IgD-negative memory B cell (primary cell): ENCODE results near the gene TARBP1. TPM values are rescaled to one million over a fixed set of nuclear protein-coding genes. Genes with fewer than 3 reads are reported as not detected.
"Not testable (repeated sequence)": the region's sequence is repeated elsewhere in the genome, so short reads cannot be mapped to it uniquely, and the experiment has no call there.

Experiments
- H3K27ac Mint-ChIP-seq, 3 donors: one replicate each; pipeline ENCODE4 v1.8.0; 2020 to 2022; ENCODE audit warnings: mild to moderate bottlenecking in 3 of 3, mixed read lengths in 3 of 3, moderate library complexity in 1 of 3
- H3K27me3 Mint-ChIP-seq: one replicate; pipeline ENCODE4 v1.8.0; 2021; ENCODE audit warnings: mixed read lengths
- H3K36me3 Mint-ChIP-seq: one replicate; pipeline ENCODE4 v1.8.0; 2020; ENCODE audit warnings: mild to moderate bottlenecking, mixed read lengths
- H3K4me1 Mint-ChIP-seq, 3 donors: one replicate each; pipeline ENCODE4 v1.8.0; 2020 to 2022; ENCODE audit warnings: mixed read lengths in 3 of 3, mild to moderate bottlenecking in 1 of 3
- H3K4me3 Mint-ChIP-seq, 4 donors: one replicate each; pipeline ENCODE4 v1.8.0; 2020 to 2022; ENCODE audit warnings: mild to moderate bottlenecking in 4 of 4, mixed read lengths in 4 of 4, moderate library complexity in 3 of 4
- H3K9me3 Mint-ChIP-seq, 3 donors: one replicate each; pipeline ENCODE4 v1.8.0; 2020 to 2021; ENCODE audit warnings: mixed read lengths in 3 of 3, mild to moderate bottlenecking in 1 of 3
- polyA plus RNA-seq: library from polyadenylated mRNA; unstranded; fragments of 300-500 nt; fragmentation: Illumina TruSeq; gene quantifications from one replicate; pipeline ENCODE4 v1.2.3, GENCODE V29; 2021

Gene TARBP1
- polyA plus RNA-seq, result 7.9 TPM

GRCh38 chr1:234478481-234479309 lies at the start of gene TARBP1:
TARBP1 (minus strand) TSS chr1:234479179; CDS start chr1:234479103, 76 bp downstream.
- peak within 1 kb of the TSS; percentile 83 to 96 (median 94) for H3K4me3 Mint-ChIP-seq
- H3K9me3 Mint-ChIP-seq, result no peaks in the 10 kb centered on the region
- peaks cover 7% of the 10 kb centered on the region for H3K36me3 Mint-ChIP-seq
- H3K27me3 Mint-ChIP-seq, result peaks cover 4% of the 10 kb centered on the region
- H3K27ac Mint-ChIP-seq, result peak within 1 kb of the TSS in 2 of 3 donors; percentile 90 to 94
- peaks cover 25 to 34% (median 25%) of the 10 kb centered on the region in 3 donors for H3K4me1 Mint-ChIP-seq

- Mint-ChIP-seq H3K4me3 (no peak overlapping the region), H3K36me3 (no peaks in the 10 kb centered on the region), H3K27ac (no peak overlapping the region), H3K4me1 (peaks cover 9 to 18% (median 11%) of the 10 kb centered on the region in 3 donors), H3K27me3 (peaks cover 14% of the 10 kb centered on the region), H3K9me3 (peaks cover 0 to 4% (median 3%) of the 10 kb centered on the region in 3 donors)
Observed at GRCh38 chr1:234528074-234528865, 49.3 kb upstream of the TARBP1 start.

GRCh38 chr1:234527346-234527745 lies 48.4 kb upstream of the TARBP1 start:
- Mint-ChIP-seq H3K27me3 (peaks cover 14% of the 10 kb centered on the region), H3K9me3 (peaks cover 0 to 4% (median 3%) of the 10 kb centered on the region in 3 donors), H3K27ac (no peak overlapping the region)

DNA sequence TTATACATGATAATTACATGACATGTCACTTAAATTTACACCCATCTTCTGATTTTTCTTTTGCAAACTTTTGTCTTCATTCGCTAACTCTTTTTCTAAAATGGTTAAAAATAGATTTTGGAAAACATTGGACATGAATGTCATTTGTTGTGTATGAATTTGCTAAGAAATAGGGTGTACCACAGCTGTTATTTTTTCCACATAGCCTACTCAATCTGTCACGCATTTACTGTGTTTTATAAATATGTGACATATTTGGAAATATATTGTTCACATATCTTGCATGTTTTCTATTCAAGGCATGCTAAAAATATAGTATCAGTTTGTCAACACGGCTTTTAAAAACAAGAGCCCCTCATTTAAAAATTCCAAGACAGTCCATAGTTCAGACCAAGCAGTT lies 47.9 kb upstream of the TARBP1 start:
- H3K27me3 Mint-ChIP-seq, result peaks cover 14% of the 10 kb centered on the region
- H3K36me3 Mint-ChIP-seq, result no peaks in the 10 kb centered on the region
- peaks cover 9 to 18% (median 11%) of the 10 kb centered on the region in 3 donors for H3K4me1 Mint-ChIP-seq
- H3K4me3 Mint-ChIP-seq, result no peak overlapping the region
- no peak overlapping the region for H3K27ac Mint-ChIP-seq
- peaks cover 0 to 4% (median 3%) of the 10 kb centered on the region in 3 donors for H3K9me3 Mint-ChIP-seq

More at GRCh38 chr1:234527346-234527745, 48.4 kb upstream of the TARBP1 start:
- Mint-ChIP-seq H3K36me3 (no peaks in the 10 kb centered on the region), H3K4me3 (no peak overlapping the region), H3K4me1 (peaks cover 9 to 18% (median 11%) of the 10 kb centered on the region in 3 donors)

GRCh38 chr1:234525099-234525799 lies 46.3 kb upstream of the TARBP1 start:
- peaks cover 0 to 4% (median 3%) of the 10 kb centered on the region in 3 donors for H3K9me3 Mint-ChIP-seq
- peaks cover 7% of the 10 kb centered on the region for H3K27me3 Mint-ChIP-seq
- H3K4me1 Mint-ChIP-seq, result peaks cover 9 to 17% (median 11%) of the 10 kb centered on the region in 3 donors
- peak overlapping the region in 1 of 4 donors; percentile 46 for H3K4me3 Mint-ChIP-seq
- H3K27ac Mint-ChIP-seq, result peak overlapping the region in 1 of 3 donors; percentile 28
- H3K36me3 Mint-ChIP-seq, result no peaks in the 10 kb centered on the region

- Mint-ChIP-seq H3K9me3 (peaks cover 0 to 4% (median 3%) of the 10 kb centered on the region in 3 donors), H3K27ac (no peak overlapping the region), H3K4me3 (no peak overlapping the region), H3K36me3 (peaks cover 2% of the 10 kb centered on the region), H3K27me3 (no peaks in the 10 kb centered on the region), H3K4me1 (peaks cover 9 to 11% (median 11%) of the 10 kb centered on the region in 3 donors)
Observed at GRCh38 chr1:234521836-234522235, 42.9 kb upstream of the TARBP1 start.

DNA sequence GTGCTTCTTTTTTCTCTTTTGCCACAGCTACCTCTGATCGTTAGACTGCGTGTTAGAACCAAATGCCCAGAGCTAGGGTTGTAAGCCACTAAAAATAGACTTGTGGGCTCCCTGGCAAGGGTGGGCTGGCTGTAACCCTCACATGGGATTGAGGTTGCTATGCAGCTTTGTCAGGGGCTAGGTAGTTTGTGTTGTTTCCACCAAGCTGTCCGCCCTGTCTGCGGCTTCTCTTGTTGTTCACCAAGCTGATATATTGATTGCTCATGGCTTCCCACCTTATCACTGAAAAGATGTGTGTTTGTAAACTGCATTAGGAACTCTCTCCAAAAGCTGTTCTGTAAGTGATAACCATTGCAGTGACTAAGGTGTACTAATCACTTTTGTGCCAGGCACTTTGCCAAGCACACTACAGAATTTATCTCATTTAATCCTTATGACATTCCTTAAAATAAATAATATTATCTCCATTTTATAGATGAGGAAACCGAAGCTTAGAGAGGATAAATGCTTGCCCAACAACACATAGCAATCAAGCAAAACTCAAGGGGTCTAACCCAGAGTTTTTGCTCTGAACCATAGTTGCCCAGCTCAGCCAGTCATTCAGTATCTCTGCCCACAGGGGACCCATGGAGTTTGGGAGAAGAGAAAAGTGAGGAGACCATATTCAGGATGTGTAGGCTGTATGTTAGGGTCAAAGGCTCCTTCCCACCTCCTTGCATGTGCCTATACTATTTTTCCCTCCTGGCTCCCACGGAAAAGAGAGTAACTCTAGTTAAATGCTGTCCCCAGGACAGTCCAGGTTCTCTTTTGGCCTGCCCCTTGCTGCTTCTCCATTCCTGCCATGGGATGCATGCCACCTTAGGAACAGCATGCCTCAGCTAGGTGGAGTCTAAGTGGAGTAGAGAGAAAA lies 42.2 kb upstream of the TARBP1 start:
- H3K4me3 Mint-ChIP-seq, result peak overlapping the region in 1 of 4 donors; percentile 66
- no peak overlapping the region for H3K27ac Mint-ChIP-seq
- peaks cover 6 to 11% (median 8%) of the 10 kb centered on the region in 3 donors for H3K4me1 Mint-ChIP-seq
- no peaks in the 10 kb centered on the region for H3K27me3 Mint-ChIP-seq
- H3K36me3 Mint-ChIP-seq, result peaks cover 2% of the 10 kb centered on the region
- peaks cover 0 to 4% (median 3%) of the 10 kb centered on the region in 3 donors for H3K9me3 Mint-ChIP-seq

- Mint-ChIP-seq H3K36me3 (peaks cover 2% of the 10 kb centered on the region), H3K9me3 (no peaks in the 10 kb centered on the region), H3K27me3 (no peaks in the 10 kb centered on the region), H3K27ac (peak overlapping the region in 1 of 3 donors; percentile 62), H3K4me3 (no peak overlapping the region), H3K4me1 (peaks cover 0 to 2% (median 0%) of the 10 kb centered on the region in 3 donors)
Observed at GRCh38 chr1:234519506-234519905, 40.5 kb upstream of the TARBP1 start.

GRCh38 chr1:234518876-234519275 lies 39.9 kb upstream of the TARBP1 start:
- H3K4me3 Mint-ChIP-seq, result no peak overlapping the region
- peaks cover 0 to 2% (median 2%) of the 10 kb centered on the region in 3 donors for H3K4me1 Mint-ChIP-seq
- H3K36me3 Mint-ChIP-seq, result peaks cover 2% of the 10 kb centered on the region
- no peaks in the 10 kb centered on the region for H3K27me3 Mint-ChIP-seq
- no peak overlapping the region for H3K27ac Mint-ChIP-seq
- no peaks in the 10 kb centered on the region for H3K9me3 Mint-ChIP-seq

- H3K27me3 Mint-ChIP-seq, H3K27ac Mint-ChIP-seq, H3K4me1 Mint-ChIP-seq, H3K36me3 Mint-ChIP-seq, H3K9me3 Mint-ChIP-seq, H3K4me3 Mint-ChIP-seq: not testable (repeated sequence)
Observed at GRCh38 chr1:234518086-234518485, 39.1 kb upstream of the TARBP1 start.

DNA sequence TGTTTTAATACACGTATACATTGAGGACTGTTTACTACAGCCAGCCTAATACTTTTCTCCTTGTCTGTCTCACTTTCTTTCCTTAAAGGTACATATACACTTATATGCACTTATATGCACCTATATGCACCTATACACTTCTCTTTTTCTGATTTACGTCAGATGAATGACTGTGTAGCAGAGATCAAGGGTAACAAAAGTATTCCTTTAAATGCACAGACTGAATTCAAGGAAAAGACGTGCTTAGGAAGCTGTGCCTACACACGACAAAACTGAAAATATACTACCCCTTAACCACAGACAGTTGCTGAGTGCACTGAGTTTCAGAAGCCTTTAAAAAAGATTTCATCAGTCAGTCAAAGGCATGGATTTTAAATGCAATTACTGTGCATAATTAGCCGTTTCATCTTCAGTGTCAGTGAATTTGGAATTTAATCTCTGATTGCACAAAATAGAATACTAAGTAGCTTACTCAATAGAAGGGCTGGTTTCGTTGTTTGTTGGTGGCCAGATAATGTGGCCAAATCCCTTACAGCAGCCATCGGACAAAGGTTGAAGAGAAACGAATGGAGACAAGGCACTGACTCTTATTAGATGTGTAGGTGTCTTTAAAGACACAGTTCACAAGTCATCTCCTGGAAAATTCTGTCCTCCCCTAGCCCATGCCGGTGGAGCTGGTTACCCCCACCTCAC lies 38.3 kb upstream of the TARBP1 start:
- Mint-ChIP-seq H3K9me3 (no peaks in the 10 kb centered on the region), H3K27me3 (no peaks in the 10 kb centered on the region), H3K4me1 (peaks cover 2 to 4% (median 4%) of the 10 kb centered on the region in 3 donors), H3K4me3 (no peak overlapping the region), H3K36me3 (peaks cover 2% of the 10 kb centered on the region), H3K27ac (peak overlapping the region in 1 of 3 donors; percentile 64)

DNA sequence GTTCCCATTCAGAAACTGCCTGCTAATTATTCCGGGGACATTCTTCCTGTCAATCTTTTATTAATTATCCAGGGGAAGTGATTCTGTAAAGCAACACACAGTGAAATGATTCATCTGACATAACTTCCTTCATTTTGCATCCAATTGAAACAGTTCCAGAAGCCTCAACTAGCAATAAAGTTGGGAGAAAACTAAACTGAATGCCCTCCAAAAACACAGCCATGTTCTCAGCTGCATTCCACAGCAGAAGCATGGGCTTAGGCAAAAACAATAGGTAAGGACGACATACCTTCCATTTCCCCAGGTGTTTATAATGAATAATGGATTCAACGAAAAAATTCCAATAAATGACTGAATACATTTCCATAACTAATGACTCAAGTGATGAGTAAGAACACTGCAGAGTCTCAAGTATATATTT lies 36.9 kb upstream of the TARBP1 start:
- no peaks in the 10 kb centered on the region for H3K27me3 Mint-ChIP-seq
- H3K27ac Mint-ChIP-seq, result no peak overlapping the region
- peaks cover 2 to 6% (median 6%) of the 10 kb centered on the region in 3 donors for H3K4me1 Mint-ChIP-seq
- H3K4me3 Mint-ChIP-seq, result no peak overlapping the region
- peaks cover 0 to 2% (median 0%) of the 10 kb centered on the region in 3 donors for H3K9me3 Mint-ChIP-seq
- peaks cover 2% of the 10 kb centered on the region for H3K36me3 Mint-ChIP-seq

GRCh38 chr1:234515411-234515810 lies 36.4 kb upstream of the TARBP1 start:
- Mint-ChIP-seq H3K36me3 (peaks cover 2% of the 10 kb centered on the region), H3K4me3 (no peak overlapping the region), H3K27ac (no peak overlapping the region), H3K27me3 (no peaks in the 10 kb centered on the region), H3K4me1 (peaks cover 2 to 6% (median 5%) of the 10 kb centered on the region in 3 donors), H3K9me3 (peaks cover 0 to 2% (median 0%) of the 10 kb centered on the region in 3 donors)
